ENCODE data around the gene PYGL.

GRCh38 chr14:50892255-50892654 lies 52.0 kb downstream of the PYGL start:
- TF ChIP-seq GATA2 (IDR thresholded peaks at IDR 0.05; ENCODE audit: low read depth, low read length) (no peak), GATA3 (IDR thresholded peaks at IDR 0.05; ENCODE audit: low read depth, low read length) (no peak)
